GM12878 (cell line): ENCODE measurements around the gene OR4D1. TPM values are rescaled to one million over a fixed set of nuclear protein-coding genes. Genes with fewer than 3 reads are reported as not detected.

ENCODE experiments used
- ATAC-seq: fragments of 200-7000 bp; cut with Tn5 transposase; 3 replicates; pipeline ENCODE4 v1.9.1; 2020; ENCODE audit warnings: mild to moderate bottlenecking, moderate library complexity
- BruUV-seq: library from RNA; stranded (reverse); fragments of 400-500 nt; replicated peaks from 2 replicates; lab custom pipeline; 2021; lab: Mats Ljungman, UMichigan
- CTCF ChIA-PET: fragments of 300-600 bp; sonication (Branson Sonifier 250); formaldehyde crosslinking; extraction: SDS; loops from one replicate; lab custom pipeline; 2021; ENCODE audit warnings: inconsistent platforms; lab: Yijun Ruan, JAX
- POLR2A ChIA-PET: fragments of 350-600 bp; formaldehyde crosslinking; extraction: SDS; loops from one replicate; lab custom pipeline; 2021; ENCODE audit warnings: inconsistent platforms; lab: Charles Lee
- RAD21 ChIA-PET: fragments of 300-600 bp; sonication (Branson Sonifier 250); formaldehyde crosslinking; loops from one replicate; lab custom pipeline; 2023; ENCODE audit warnings: antibody characterized with exemption; ENCODE audit not compliant: unreplicated experiment; lab: Charles Lee
- SMC1A ChIA-PET: fragments of 300-600 bp; sonication (Branson Sonifier 250); formaldehyde crosslinking; loops from one replicate; lab custom pipeline; 2023; ENCODE audit not compliant: unreplicated experiment, uncharacterized antibody; lab: Charles Lee
- DNase-seq: peaks from one replicate; pipeline ENCODE4 v3.0.0-alpha.2; 2011; ENCODE audit warnings: low read depth, low spot score
- FAIRE-seq: peaks from 3 replicates; lab custom pipeline; 2011; peaks lifted over from hg19 to GRCh38; lab: Jason Lieb, UNC
- H2AFZ ChIP-seq: 2 replicates; pipeline ENCODE4 v1.6.0; 2011; ENCODE audit warnings: low read depth, low read length, control low read depth; ENCODE audit not compliant: control insufficient read depth
- H3K27ac ChIP-seq: 2 replicates; pipeline ENCODE4 v1.5.1; 2011; ENCODE audit warnings: control low read depth; ENCODE audit not compliant: control insufficient read depth, insufficient read depth
- H3K27me3 ChIP-seq, 2 experiments: replicated peaks in 1 of 2; 2 replicates each; pipeline versions ENCODE4 v1.6.0 to v1.6.1; 2011; ENCODE audit warnings: low read length in 1 of 2; ENCODE audit not compliant: control insufficient read depth in 2 of 2, insufficient read depth in 2 of 2
- H3K36me3 ChIP-seq, 2 experiments: 2 replicates each; pipeline ENCODE4 v1.5.1; 2011; ENCODE audit warnings: low read length in 1 of 2; ENCODE audit not compliant: control insufficient read depth in 2 of 2, insufficient read depth in 2 of 2
- H3K4me1 ChIP-seq: 2 replicates; pipeline ENCODE4 v1.6.1; 2011; ENCODE audit warnings: mild to moderate bottlenecking, low read length, moderate library complexity, mixed read lengths; ENCODE audit not compliant: control insufficient read depth, insufficient read depth
- H3K4me2 ChIP-seq: 2 replicates; pipeline ENCODE4 v1.6.0; 2011; ENCODE audit warnings: control low read depth; ENCODE audit not compliant: control insufficient read depth, insufficient read depth
- H3K4me3 ChIP-seq: fragments of 200-600 bp; sonication (generic); 2 replicates; pipeline ENCODE4 v1.5.1; 2016
- H3K79me2 ChIP-seq: 2 replicates; pipeline ENCODE4 v1.6.0; 2011; ENCODE audit warnings: low read length; ENCODE audit not compliant: control insufficient read depth, insufficient read depth
- H3K9ac ChIP-seq: 2 replicates; pipeline ENCODE4 v1.8.0; 2011; ENCODE audit warnings: low read length, control low read depth, mixed read lengths; ENCODE audit not compliant: control insufficient read depth, insufficient read depth
- H3K9me3 ChIP-seq: replicated peaks from 3 replicates; pipeline ENCODE4 v1.5.1; 2011; ENCODE audit warnings: mild to moderate bottlenecking, low read length; ENCODE audit not compliant: control insufficient read depth, insufficient read depth
- H4K20me1 ChIP-seq: 2 replicates; pipeline ENCODE4 v1.6.0; 2011; ENCODE audit not compliant: control insufficient read depth, insufficient read depth
- FOS ChIP-seq: IDR thresholded peaks from 3 replicates; pipeline ENCODE4 v1.6.1; 2011; ENCODE audit warnings: borderline replicate concordance; ENCODE audit not compliant: insufficient read length; ENCODE audit errors: extremely low read depth
- POLR2A ChIP-seq: IDR thresholded peaks from 2 replicates; pipeline ENCODE4 v1.6.1; 2011; ENCODE audit warnings: low read depth, mild to moderate bottlenecking, low read length
- RFX5 ChIP-seq: IDR thresholded peaks from 2 replicates; pipeline ENCODE4 v1.6.1; 2011; ENCODE audit warnings: low read depth, low read length, improper control_type of control experiment
- TCF7 ChIP-seq: IDR thresholded peaks from 2 replicates; pipeline ENCODE4 v1.6.1; 2014; ENCODE audit warnings: antibody characterized with exemption, borderline replicate concordance
- WGBS: methylation state at CpG from one replicate; pipeline ENCODE4 v1.1.6; 2016; ENCODE audit warnings: low lambda C conversion rate; ENCODE audit not compliant: insufficient replicate concordance, insufficient coverage; ENCODE audit errors: missing lambda C conversion rate; 5-methylcytosine and 5-hydroxymethylcytosine counted together
- in situ Hi-C: fragments of 300-500 bp; cut with MboI; formaldehyde crosslinking; loops from 9 replicates; pipeline ENCODE4 v1.14.3; 2018; ENCODE audit warnings: mixed read lengths
- intact Hi-C: fragments of 100-400 bp; cut with micrococcal nuclease; formaldehyde crosslinking; loops from one replicate; pipeline ENCODE4 v1.14.2; 2022; ENCODE audit not compliant: unreplicated experiment
- polyA plus RNA-seq, 11 experiments: library from polyadenylated mRNA; depleted of rRNA in 4 of 11; unstranded in 6 of 11; stranded (reverse) in 5 of 11; fragments of >200 nt; fragmentation: Nextera tagmentation in 4 of 11; fragmentation: Illumina TruSeq in 1 of 11; extraction: Ambion mirVana in 4 of 11; extraction: Trizol in 1 of 11; gene quantifications; 1 replicate in 1 of 11; 2 replicates in 10 of 11; pipeline versions ENCODE4 v1.2.1 to v1.2.3, GENCODE V29; 2011 to 2016; ENCODE audit warnings: inconsistent platforms in 2 of 11, missing spikeins in 2 of 11, low read depth in 1 of 11
- total RNA-seq, 4 experiments: library from RNA; depleted of rRNA in 3 of 4; stranded (reverse); fragments of >200 nt in 3 of 4; fragmentation: Illumina TruSeq in 1 of 4; extraction: Trizol in 1 of 4; gene quantifications; 2 replicates each; pipeline versions ENCODE4 v1.2.1 to v1.2.3, GENCODE V29; 2013 to 2021
- TF ChIP-seq, protein P1 (sequence below): fragments of 450-650 bp; IDR thresholded peaks from 2 replicates; pipeline ENCODE4 v1.6.1; 2014; ENCODE audit warnings: mild to moderate bottlenecking
- TF ChIP-seq, protein P2 (sequence below): fragments of 450-650 bp; IDR thresholded peaks from 2 replicates; pipeline ENCODE4 v1.6.1; 2016; ENCODE audit warnings: mild to moderate bottlenecking
- TF ChIP-seq, protein P3 (sequence below): fragments of 450-650 bp; formaldehyde crosslinking; IDR thresholded peaks from 2 replicates; pipeline ENCODE4 v1.5.0; 2022; ENCODE audit warnings: mild to moderate bottlenecking, missing genetic modification characterization

Gene OR4D1
- total and polyA plus RNA-seq, 10 of the 15 experiments (the other 5 are each of a cell fraction or from before 2014, with no cell fraction given), result not detected

DNA sequence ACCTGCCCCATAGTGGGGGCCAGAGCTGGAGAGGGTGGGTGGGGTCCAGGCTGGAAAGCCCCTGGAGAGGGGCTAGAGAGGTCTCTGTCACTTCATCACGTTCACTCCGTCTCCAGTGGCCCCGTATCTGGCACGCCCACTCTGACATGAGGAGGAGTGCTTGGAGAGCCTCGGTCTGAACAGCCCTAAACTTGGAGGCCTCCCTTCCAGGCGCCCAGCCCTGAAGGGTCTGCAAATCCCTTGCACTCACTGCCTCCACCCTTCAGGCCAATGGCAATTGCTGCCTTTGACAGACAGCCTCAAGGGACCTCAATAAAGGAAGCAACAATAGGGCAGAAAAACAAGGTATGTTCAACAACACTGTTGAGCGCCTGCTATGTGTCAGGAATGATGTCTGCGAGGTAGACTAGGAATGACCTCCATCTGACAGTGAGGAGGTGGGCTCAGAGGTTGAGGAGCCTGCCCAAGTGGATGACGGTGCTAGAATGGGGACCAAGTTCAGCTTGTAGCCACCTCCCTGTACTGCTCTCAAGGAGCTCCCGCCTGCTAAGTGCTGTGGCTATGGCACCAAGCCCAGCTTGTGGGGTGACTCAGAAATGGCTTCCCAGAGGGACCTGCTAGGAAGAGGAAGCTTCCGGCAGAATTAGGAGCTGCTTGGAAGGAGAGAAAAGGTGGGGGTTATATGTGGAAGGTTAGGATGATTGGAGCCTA lies 41.4 kb downstream of the OR4D1 start:
- H3K9me3 ChIP-seq, result no peaks in the 10 kb centered on the region
- no peak overlapping the region for H3K4me3 ChIP-seq
- no TSS peak for BruUV-seq
- ATAC-seq (no peak), DNase-seq (no peak), FAIRE-seq (no peak)
- H3K9ac ChIP-seq, result no peak overlapping the region
- no peaks in the 10 kb centered on the region for H3K36me3 ChIP-seq
- H3K79me2 ChIP-seq, result no peaks in the 10 kb centered on the region
- H3K27ac ChIP-seq, result no peak overlapping the region
- intact Hi-C loops (no loop called here), in situ Hi-C loops (no loop called here)
- 16% methylated on average over 11 of the region's 11 CpGs for WGBS
- ChIA-PET SMC1A (no interaction called here), POLR2A (no interaction called here), CTCF (no interaction called here), RAD21 (no interaction called here)
- no peak overlapping the region for H3K4me2 ChIP-seq
- peaks cover 3% of the 10 kb centered on the region for H3K4me1 ChIP-seq
- H2AFZ ChIP-seq, result no peak overlapping the region
- no peaks in the 10 kb centered on the region for H4K20me1 ChIP-seq
- TF ChIP-seq TCF7, result no peak
- TF ChIP-seq, protein P1, sequence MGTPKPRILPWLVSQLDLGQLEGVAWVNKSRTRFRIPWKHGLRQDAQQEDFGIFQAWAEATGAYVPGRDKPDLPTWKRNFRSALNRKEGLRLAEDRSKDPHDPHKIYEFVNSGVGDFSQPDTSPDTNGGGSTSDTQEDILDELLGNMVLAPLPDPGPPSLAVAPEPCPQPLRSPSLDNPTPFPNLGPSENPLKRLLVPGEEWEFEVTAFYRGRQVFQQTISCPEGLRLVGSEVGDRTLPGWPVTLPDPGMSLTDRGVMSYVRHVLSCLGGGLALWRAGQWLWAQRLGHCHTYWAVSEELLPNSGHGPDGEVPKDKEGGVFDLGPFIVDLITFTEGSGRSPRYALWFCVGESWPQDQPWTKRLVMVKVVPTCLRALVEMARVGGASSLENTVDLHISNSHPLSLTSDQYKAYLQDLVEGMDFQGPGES, result no peak
- no peak for TF ChIP-seq RFX5
- H3K27me3 ChIP-seq, result peaks cover 2 to 3% of the 10 kb centered on the region in 2 experiments; a peak in 2 of 4 replicates

DNA sequence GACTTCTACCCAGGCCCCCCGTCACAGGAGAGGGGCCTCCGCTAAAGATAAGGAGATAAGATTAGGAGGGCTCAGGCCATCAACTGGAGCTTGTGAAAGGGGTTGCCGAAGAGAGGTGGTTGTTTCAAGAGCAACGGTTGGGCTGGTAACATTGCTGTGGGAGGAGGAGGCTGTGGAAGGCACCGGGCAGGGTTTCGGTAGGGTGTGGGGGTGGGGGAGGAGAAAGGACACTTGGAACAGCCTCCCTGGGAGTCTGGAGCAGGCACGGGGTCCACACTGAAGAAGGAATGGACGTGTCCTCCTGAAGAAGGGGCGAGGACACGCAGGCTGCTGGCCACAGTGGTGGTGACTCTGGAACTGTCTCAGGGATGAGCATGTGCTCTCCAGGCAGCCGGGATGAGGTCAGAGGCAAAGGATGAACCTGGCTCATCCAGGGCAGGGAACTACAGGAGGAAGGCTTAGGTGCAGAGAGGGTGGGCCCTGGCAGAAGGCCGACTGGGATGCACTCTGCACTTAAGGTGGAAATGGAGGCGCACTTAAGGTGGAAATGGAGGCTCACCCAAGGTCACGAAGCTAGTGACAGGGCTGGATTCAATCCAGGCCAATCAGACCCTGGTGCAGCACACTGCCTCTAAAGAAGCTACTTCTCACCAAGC lies 43.2 kb downstream of the OR4D1 start:
- DNase-seq, result no peak
- H2AFZ ChIP-seq, result no peak overlapping the region
- H3K4me1 ChIP-seq, result peaks cover 3% of the 10 kb centered on the region
- no peak overlapping the region for H3K27ac ChIP-seq
- H3K27me3 ChIP-seq, result peaks cover 2 to 3% of the 10 kb centered on the region in 2 experiments; a peak in 1 of 4 replicates
- SMC1A ChIA-PET, result no interaction called here
- H3K36me3 ChIP-seq, result no peaks in the 10 kb centered on the region
- in situ Hi-C loops (no loop called here), intact Hi-C loops (no loop called here)
- H4K20me1 ChIP-seq, result no peaks in the 10 kb centered on the region
- no peak overlapping the region for H3K4me2 ChIP-seq
- POLR2A ChIA-PET, result interaction anchor here (0.6 kb wide), 1 partner anchor 367 kb away, joined by 3 read pairs; no protein-coding TSS in a partner anchor
- RAD21 ChIA-PET, result no interaction called here
- no peaks in the 10 kb centered on the region for H3K9me3 ChIP-seq
- CTCF ChIA-PET, result interaction anchor here (0.6 to 1.4 kb wide), 3 partner anchors 9 to 16 kb away, joined by 3 to 11 read pairs (median 3); no protein-coding TSS in a partner anchor
- ATAC-seq, result no peak
- H3K79me2 ChIP-seq, result no peaks in the 10 kb centered on the region
- no peak for FAIRE-seq
- WGBS, result 34% methylated on average over 14 of the region's 14 CpGs
- no peak overlapping the region for H3K4me3 ChIP-seq
- BruUV-seq, result no TSS peak
- no peak overlapping the region for H3K9ac ChIP-seq
- TF ChIP-seq POLR2A (no peak), FOS (no peak)
- TF ChIP-seq, protein P2, sequence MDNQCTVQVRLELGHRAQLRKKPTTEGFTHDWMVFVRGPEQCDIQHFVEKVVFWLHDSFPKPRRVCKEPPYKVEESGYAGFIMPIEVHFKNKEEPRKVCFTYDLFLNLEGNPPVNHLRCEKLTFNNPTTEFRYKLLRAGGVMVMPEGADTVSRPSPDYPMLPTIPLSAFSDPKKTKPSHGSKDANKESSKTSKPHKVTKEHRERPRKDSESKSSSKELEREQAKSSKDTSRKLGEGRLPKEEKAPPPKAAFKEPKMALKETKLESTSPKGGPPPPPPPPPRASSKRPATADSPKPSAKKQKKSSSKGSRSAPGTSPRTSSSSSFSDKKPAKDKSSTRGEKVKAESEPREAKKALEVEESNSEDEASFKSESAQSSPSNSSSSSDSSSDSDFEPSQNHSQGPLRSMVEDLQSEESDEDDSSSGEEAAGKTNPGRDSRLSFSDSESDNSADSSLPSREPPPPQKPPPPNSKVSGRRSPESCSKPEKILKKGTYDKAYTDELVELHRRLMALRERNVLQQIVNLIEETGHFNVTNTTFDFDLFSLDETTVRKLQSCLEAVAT, result no peak
- TF ChIP-seq, protein P3, sequence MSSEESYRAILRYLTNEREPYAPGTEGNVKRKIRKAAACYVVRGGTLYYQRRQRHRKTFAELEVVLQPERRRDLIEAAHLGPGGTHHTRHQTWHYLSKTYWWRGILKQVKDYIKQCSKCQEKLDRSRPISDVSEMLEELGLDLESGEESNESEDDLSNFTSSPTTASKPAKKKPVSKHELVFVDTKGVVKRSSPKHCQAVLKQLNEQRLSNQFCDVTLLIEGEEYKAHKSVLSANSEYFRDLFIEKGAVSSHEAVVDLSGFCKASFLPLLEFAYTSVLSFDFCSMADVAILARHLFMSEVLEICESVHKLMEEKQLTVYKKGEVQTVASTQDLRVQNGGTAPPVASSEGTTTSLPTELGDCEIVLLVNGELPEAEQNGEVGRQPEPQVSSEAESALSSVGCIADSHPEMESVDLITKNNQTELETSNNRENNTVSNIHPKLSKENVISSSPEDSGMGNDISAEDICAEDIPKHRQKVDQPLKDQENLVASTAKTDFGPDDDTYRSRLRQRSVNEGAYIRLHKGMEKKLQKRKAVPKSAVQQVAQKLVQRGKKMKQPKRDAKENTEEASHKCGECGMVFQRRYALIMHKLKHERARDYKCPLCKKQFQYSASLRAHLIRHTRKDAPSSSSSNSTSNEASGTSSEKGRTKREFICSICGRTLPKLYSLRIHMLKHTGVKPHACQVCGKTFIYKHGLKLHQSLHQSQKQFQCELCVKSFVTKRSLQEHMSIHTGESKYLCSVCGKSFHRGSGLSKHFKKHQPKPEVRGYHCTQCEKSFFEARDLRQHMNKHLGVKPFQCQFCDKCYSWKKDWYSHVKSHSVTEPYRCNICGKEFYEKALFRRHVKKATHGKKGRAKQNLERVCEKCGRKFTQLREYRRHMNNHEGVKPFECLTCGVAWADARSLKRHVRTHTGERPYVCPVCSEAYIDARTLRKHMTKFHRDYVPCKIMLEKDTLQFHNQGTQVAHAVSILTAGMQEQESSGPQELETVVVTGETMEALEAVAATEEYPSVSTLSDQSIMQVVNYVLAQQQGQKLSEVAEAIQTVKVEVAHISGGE, result no peak
